CD4-positive, alpha-beta T cell treated with Interleukin-2 at 100 ng/mL for 4 hours (primary cell): Measurements from ENCODE around the gene DTX3.
A peak's percentile ranks its signal among the peaks of the same experiment; 100 is the strongest.
"Not testable (repeated sequence)": the region's sequence is repeated elsewhere in the genome, so short reads cannot be mapped to it uniquely, and the experiment has no call there.

Source experiments
- DNase-seq: peaks from one replicate; pipeline ENCODE4 v3.0.0-alpha.2; 2020; ENCODE audit warnings: low spot score

The DTX3 gene

DNA sequence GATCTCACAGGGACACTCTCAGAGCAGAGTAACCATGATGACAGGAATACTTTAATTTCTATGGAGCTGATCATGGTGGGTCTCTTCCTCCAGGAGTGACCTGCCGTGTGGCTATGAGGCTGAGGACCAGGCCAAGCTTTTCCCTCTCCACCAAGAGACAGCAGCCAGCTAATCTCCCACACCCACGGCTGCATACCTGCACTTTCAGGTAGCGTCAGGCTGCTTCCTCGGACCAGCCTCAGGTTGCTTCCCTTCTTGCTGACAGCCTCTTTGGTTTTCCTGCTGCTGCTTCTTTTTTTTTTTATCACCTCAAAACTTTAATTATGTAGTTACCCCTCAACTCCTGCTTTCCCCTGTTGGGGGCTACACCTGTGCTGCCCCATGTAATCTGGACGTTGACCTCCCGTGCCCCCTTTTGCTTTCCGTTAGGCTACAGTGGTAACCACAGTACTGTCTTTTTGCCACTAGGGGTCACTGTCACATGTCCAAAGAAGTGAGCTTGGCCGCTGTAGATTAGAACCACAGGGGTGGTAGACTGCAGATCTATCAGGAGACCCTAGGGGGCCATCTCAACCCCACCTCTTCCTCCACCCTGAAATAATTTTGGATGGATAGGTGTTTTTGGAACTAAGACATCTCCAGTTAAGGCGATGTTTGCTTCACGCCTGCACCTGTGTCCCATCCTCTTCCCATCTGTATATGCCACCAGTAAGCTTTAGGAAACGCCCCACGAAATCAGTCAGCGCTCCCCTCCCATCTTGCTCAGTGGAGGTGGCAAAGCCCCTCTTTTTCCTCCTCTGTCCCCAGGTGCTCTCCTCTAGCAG is 21.4 kb upstream of the DTX3 start:
- DNase-seq, result peak; percentile 85

DNA sequence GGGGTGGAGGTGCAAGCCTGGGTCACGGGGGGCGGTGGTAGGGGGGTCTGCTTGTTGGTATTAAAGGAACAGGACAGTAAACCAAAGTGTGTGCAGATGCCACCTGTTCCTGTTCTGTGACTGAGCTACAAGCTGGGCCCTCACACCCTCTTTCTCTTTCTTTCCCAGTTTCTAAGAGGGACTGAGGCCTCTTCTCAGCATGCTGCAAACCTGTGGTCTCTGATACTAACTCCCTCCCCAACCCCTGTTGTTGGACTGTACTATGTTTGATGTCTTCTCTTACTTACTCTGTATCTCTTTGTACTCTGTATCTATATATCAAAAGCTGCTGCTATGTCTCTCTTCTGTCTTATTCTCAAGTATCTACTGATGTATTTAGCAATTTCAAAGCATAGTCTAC is 20.6 kb upstream of the DTX3 start:
- DNase-seq, result no peak

DNA sequence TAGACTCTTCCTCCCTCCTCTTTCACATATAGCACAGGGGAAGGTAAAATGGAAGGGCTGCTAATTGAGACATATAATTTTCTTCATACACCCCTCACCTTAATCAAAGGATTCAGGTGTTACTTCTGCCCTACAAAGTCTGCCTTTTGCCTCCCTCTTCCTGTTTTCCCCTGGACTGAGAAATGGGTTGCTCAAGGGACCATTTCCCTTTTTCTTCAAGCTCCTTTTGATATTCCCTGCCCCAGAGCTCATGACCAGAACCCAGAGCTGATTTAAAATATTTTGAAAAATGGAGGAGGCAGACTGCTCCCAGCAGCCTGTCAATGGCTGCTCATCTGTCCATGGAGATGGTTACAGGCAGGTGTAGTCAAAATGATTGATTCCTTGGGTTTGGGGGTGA is 19.9 kb upstream of the DTX3 start:
- no peak for DNase-seq

DNA sequence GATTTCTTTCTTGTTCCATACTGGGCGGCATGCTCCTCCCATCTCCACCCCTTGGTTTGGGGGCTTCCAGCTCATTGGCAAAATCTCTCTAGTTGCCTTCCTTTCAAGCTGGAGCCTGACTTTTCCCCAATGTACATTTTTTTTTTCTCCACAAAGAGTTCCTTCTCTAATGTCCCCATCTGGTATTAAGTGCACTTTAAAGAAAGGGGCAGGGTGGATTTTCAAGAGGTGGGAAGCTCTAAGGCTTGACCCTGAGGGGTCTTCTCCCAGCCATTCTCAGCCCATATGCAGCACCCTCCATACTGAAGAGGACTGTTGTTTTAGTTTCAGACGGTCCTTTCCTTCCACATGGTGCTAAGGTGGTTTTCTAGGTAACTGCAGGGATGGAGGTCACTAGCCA is 19.5 kb upstream of the DTX3 start:
- DNase-seq, result no peak

DNA sequence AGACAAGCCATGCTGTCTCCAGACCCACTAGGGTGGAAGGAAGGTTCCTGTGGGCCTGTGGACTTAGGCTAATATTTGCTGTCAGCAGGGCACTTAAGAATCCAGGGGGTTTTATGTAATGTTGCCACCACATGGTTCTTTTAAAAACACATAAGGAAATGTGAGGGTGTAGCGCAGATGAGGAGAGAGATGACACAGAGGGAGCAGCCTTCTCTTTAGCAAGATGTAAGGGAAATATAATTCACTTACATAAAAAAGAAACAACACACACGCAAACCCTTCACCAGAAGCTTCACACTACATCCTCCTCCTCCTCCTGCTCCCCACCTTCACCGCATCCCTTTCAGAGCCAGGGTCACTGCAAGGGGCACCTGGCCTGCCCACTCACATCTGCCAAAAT is 18.5 kb upstream of the DTX3 start:
- no peak for DNase-seq

DNA sequence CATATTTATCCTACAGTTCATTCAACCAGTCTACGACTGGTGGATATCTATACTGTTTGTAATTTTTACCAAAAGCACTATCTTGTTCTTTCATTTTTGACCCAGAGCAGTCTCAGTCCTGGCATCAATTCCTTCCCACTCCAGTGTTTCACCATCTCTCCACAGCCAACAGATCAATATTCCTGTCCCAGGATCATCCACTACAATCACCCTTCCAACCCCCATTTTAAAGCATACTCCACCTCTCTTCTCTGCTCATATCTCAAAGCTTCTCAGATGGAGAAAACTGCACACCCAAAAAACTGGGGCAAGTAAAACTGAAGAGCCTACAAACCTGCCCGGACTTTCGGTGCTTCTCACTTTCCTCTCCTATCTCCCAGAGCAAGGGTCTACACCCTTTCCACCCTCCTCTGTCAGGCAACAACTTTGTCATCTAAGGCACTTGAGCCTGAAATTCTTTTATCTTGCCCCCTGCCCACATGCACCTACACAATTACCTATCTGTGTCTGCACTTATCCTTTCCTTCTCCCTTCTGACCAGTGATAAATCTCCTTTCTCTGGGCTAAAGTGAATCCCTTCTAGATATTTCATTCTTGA is 17.7 kb upstream of the DTX3 start:
- DNase-seq, result no peak

DNA sequence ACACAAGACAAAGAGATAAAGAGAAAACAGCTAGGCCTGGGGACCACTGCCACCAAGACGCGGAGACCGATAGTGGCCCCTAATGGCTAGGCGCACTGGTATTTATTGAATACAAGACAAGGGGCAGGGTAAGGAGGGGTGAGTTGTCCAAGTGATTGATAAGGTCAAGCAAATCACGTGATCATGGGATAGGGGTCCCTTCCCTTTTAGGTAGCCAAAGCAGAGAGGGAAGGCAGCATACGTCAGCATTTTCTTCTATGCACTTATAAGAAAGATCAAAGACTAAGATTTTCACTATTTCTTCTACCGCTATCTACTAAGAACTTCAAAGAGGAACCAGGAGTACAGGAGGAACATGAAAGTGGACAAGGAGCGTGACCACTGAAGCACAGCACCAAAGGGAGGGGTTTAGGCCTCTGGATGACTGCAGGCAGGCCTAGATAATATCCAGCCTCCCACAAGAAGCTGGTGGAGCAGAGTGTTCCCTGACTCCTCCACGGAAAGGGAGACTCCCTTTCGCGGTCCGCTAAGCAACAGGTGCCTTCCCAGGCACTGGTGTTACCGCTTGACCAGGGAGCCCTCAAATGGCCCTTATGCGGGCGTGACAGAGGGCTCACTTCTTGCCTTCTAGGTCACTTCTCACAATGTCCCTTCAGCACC is 15.5 kb upstream of the DTX3 start:
- DNase-seq, result not testable (repeated sequence)

DNA sequence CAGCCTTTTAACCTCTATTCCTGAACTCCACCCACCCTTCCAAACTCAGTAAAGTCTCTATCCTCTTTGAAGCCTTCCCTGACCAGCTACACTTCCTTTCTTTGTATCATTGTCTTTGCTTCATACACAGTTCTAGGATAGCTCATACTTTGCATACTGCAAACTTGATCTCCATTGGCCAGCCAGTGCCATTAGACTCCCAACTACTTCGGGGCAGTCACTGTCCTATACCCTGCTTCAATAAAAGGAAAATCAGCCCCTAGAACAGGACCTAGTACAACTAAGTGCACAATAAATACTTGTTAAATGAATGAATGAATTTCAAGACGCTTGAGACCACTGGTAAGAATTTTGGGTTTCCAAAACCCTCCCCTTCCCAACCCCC is 14.2 kb upstream of the DTX3 start:
- no peak for DNase-seq

DNA sequence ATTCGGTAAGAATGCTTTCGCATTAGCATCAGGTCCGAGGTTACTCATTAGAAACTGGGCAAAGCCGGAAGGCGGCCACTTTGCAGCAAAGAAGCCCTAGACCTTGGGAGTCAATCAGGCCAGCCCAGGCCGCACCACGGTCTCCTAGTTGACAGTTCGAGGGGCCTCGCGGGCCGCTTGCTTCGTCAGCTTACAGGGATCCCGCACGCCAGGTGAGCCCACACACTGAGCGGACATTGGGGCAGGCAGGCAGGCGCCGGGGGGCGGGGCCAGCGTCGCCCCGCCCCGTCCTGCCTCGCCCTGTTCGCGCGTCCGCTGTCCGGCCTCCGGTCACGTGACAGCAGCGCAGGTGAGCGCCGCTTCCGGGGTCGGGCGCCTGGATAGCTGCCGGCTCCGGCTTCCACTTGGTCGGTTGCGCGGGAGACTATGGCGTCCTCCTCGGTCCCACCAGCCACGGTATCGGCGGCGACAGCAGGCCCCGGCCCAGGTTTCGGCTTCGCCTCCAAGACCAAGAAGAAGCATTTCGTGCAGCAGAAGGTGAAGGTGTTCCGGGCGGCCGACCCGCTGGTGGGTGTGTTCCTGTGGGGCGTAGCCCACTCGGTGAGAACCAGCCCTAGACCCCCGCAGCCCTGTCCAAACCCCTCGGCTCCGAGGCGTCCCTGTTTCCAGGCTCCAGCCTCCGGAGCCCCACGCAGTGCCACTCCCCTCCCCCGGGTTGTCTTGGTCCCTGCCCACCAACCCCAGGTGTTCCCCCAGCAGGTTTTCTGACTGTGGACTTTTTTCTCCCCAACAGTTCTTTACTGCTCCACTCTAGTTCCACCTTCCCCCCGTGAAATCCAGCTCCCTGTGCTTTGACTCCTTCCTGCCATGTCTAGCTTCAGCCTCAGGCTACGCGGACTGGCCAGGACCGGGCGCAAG is 13.5 kb upstream of the DTX3 start, which contains the start of gene PIP4K2C:
Gene PIP4K2C, plus strand, starts transcription at position 329 of the 918 bp plus-strand sequence. Its CDS starts 98 bp downstream, at position 427.
- peak; percentile 81 for DNase-seq

DNA sequence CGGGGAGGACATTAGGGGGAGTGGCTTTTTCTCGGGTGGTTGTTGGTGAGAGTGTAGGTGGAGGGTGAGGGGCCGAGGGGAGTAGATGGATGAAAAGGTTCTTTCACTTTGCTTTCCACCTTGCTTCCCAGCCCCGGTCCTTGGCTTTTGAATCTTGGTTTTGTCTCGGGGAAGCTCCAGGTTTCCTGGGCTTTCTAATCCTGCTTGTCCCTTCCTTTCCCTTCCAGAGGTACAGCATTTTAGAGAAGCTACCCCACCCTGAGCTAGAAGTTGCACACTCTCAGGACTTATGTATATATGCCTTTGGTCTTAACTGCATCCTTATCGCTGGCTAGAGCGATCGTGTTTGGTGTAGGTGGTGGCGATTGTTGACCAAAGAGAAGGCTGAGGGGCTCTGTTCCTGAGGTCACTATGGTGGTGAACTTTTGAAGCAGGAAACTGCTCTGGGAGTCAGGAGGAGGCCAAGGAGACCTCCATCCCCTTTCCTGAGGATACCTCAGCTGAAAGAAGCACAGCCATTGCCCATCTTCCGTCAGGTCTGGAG is 12.8 kb upstream of the DTX3 start:
- no peak for DNase-seq

DNA sequence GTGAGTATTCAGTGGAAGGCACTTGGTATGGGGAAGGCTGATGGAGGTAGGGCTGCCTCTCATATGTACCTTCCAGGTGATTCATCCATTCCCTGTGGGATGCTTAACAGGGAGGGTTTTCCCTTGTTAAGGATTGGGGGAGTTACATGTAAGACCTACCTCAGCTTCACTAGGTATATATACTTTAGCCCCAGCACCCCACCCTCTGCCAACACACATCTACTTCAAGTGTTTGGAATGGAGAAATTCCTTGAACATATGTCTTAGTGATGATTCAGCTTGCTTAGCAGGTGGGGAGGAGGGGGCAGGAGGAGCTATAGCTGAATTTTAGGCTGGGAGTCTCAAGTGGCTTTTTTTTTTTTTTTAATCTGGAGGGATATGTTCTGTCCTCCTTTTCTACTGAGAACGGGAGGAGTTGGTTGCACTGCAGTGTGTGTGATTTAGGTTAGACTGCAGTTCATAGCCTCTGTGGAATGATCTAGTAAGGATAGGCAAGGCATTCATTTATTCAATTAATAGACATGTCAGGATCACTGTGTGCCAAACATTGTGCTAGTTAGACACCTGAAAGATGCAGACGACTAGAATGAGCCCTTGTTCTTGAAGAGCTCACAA is 12.0 kb upstream of the DTX3 start:
- DNase-seq, result no peak

DNA sequence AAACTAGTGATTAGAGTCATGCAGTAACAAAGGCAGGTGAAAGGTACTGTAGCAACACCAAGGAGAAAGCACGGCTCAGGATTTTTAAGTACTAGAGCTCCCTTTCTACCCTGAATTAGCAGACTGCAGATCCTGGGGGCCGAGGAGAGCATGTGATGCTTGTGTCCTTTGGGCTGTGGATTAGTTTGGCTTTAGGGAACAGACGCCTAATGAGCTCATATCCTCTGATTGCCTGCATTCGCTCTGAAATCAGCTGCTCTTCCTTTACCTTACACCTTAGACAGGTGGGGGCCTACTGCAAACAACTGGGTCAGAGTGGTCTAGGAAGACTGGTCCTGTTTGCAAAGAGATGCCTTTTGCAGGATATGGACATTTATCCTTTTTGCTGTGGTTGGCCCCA is 11.4 kb upstream of the DTX3 start:
- no peak for DNase-seq

DNA sequence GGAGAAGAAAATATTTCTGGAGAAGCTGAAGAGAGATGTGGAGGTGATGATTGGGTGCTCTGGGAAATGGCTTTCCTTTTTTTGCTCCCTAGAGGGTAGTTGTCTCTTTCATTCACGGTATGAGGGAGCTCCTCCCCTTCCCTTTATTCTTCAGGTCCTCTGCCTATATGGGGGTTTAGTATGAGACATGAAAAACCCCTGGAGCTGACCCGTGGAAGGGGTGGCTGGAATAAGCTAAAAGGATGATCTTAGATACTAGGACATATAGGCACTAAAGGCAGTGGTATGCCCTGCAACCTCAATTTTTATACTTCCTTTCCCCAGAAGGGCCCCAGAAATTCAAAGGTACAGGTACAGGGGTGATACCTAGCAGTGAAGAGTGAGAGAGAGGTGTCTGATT is 4.2 kb upstream of the DTX3 start:
- no peak for DNase-seq

DNA sequence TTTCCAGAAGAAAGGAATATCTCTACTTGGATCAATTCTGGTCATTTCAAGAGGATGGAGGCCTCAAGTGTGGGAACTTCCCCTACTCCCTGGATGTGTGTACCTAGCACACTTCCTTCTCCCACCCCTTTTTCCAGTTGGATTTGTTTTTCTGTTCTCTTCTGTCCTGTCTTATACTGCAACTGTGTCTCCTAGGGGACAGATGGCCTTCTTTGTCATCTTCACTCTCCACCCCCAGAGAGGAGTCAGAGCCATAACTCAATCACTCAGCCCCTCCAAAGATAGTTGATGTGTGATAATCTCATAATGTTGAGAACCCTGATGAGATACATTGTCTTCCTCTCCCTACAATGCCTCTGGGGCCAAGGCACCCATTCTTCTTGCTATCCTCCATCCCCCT is 2.1 kb upstream of the DTX3 start:
- DNase-seq, result no peak

DNA sequence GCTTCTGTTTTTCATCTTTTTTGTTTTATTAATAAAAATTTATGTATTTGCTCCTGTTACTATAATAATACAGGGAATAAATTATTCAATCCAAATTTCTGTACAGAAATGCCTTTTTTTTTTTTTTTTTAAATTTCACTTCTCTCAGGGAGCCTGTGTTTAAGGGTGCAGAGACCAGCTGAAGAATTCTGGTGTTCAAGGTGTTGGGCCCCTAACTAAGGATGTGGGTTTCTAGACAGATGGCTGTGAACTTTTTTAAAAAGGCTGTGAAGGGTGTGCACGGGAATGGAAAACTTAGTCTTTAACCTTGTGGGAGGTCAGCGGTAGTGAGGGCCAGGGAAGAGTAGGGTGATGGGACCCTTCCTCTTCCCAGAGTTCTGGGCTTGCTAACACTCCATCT is 1.3 kb upstream of the DTX3 start:
- DNase-seq, result no peak

DNA sequence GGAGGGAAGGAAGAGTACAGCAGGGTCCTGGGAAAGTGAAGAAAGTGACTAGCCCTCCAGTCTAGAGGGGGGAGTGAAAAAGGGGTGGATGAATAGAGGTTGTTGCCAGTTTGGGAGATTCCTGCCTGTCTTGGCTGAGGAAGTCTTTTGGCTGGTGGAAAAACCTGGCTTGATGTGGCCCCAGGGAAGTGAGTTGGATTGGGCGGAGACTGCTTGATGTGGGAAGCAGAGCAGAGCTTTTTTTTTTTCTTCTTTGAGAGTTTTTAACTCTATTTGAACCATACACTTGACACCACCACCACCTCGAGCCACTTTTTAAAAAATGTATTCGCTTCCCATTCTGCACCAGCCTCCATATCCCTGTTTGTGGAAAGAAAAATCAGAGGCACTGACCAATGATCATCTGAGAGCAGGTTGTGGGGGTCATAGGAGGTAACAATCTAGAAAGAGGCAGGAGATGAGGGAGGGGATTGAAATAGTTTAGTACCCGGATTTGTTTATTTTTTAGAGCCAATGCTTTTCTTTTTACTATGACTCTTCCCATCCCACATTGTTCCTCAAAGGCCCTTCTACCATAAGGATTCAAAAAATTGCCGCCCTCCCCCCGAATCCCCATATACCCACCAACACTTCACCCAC is 690 bp upstream of the DTX3 start:
- DNase-seq, result no peak

DNA sequence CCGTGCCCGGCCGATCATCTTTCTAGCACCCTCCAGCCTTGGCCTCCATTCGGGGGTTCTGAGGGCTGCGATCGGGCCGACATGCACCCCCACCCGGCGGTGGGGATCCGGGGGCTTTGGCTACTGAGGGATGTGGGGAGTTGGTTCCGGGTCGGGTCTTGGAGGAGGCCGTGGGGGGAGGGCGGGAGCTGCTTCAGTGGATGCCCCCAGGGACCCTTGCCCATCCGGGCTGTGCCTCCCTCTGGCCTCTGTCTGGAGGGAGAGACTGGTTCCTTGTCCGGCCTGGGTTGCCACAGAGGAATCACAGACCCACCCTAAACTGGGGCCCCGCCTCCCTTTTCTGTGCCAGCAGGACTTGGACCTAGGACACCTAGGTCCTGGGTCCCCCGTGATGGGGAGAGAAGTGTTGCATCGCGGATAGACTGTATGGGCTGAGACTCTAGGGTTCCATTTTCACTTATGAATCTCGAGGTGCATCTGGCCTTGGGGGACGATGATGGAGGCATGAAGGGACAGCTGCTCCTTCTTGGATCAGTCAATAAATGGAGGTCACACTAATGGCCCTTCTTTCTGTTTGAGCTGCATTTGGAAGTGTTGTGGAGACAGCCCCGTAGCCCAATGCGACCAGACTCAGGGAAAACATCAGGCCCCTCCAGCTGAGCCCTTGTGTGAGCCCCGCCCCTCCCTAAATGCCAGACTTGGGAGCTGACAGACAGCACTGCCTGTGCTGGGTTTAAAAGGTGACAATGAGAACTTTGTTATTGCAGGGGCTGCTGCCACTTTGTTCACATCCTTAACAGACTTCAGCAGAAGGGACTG is 577 bp downstream of the DTX3 start:
- DNase-seq, result no peak

DNA sequence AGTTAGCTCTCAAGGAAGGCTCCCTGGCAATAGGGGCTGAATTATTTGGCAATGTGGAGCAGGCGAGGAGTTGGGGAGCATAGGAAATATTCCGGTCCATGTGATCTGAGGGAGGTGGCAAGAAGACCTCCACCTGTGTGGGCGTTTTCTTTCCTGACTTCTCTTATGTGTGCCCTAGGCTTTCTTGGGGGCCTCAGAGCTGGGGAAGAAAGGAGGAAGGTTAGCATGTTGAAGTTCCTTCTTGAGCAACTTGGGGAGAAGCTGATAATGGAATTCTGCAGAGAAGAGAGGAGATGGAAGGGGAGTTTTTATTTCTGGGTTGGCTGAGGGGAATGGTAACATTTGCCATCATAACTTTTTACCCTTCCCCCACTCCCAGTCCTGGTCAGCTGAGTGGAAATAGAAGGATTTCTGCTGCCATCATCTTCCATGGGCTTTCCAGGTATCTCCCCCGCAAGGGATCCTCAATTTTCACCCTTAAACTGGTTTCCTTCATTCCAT is 1.2 kb downstream of the DTX3 start:
- DNase-seq, result no peak

DNA sequence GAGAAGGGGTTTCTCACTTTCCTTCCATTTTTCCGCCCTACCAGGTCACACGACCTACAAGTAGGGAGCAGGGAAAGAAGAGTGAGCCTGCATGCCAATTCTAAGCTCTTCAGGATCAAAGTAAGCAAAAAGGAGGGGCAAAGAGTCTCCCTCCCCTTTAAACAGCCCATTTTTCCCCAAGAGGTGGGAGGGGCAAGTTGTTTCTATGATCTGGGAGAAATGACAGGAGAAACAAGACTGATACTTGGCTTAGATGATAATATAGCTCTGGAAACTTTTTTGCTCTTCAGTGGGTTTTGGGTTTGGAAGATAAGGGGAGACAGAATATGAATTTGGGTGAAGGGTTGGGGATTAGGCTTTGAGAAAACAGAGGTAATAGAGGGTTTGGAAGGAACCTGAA is 1.8 kb downstream of the DTX3 start:
- no peak for DNase-seq

DNA sequence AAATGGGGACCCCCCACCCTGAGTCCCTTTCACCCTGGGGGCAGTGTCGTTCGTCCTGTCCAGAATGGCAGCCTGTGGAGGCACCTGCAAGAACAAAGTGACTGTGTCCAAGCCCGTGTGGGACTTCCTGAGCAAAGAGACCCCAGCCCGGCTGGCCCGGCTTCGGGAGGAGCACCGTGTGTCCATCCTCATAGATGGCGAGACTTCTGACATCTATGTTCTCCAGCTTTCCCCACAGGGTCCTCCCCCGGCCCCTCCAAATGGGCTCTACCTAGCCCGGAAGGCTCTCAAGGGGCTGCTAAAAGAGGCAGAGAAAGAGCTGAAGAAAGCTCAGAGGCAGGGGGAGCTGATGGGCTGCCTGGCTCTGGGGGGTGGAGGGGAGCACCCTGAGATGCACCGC is 2.2 kb downstream of the DTX3 start:
- DNase-seq, result no peak
